Uterus (tissue), 4 donors: ENCODE measurements around the gene PPP1R2. TPM values are rescaled to one million over a fixed set of nuclear protein-coding genes. Genes with fewer than 3 reads are reported as not detected.
A peak's percentile ranks its signal among the peaks of the same experiment; 100 is the strongest.

Source experiments
- DNase-seq, 2 donors: peaks; one replicate each; pipeline ENCODE4 v3.0.0-alpha.2; 2019 to 2020
- H3K27ac ChIP-seq, 2 donors: fragments of 200-600 bp; sonication (generic); 1 replicate in 1 of 2; 2 replicates in 1 of 2; pipeline ENCODE4 v1.5.1; 2016 to 2018
- H3K27me3 ChIP-seq, 2 donors: fragments of 200-600 bp; sonication (generic); one replicate each; pipeline ENCODE4 v1.5.1; 2018 to 2019; ENCODE audit warnings: control low read depth in 1 of 2
- H3K36me3 ChIP-seq, 2 donors: fragments of 200-600 bp; sonication (generic); one replicate each; pipeline ENCODE4 v1.5.1; 2019; ENCODE audit warnings: control low read depth in 1 of 2
- H3K4me1 ChIP-seq, 2 donors: fragments of 200-600 bp; sonication (generic); one replicate each; pipeline ENCODE4 v1.5.1; 2018 to 2019; ENCODE audit warnings: control low read depth in 1 of 2
- H3K4me3 ChIP-seq, 2 donors: fragments of 200-600 bp; sonication (generic); 1 replicate in 1 of 2; 2 replicates in 1 of 2; pipeline ENCODE4 v1.5.1; 2018 to 2019; ENCODE audit warnings: mild to moderate bottlenecking in 1 of 2
- H3K9me3 ChIP-seq, 2 donors: fragments of 200-600 bp; sonication (generic); one replicate each; pipeline ENCODE4 v1.5.1; 2019; ENCODE audit warnings: control low read depth in 1 of 2
- CTCF ChIP-seq, 4 experiments: fragments of 200-600 bp in 2 of 4; fragments of 450-650 bp in 2 of 4; sonication (generic) in 2 of 4; IDR thresholded peaks; one replicate each; pipeline ENCODE4 v1.5.1; 2016 to 2019; ENCODE audit warnings: antibody characterized with exemption in 4 of 4, mild to moderate bottlenecking in 2 of 4, moderate library complexity in 1 of 4
- POLR2A ChIP-seq, 2 donors: fragments of 450-650 bp; IDR thresholded peaks; one replicate each; pipeline ENCODE4 v1.6.1; 2016; ENCODE audit warnings: antibody characterized with exemption in 2 of 2, mild to moderate bottlenecking in 1 of 2, moderate library complexity in 1 of 2
- intact Hi-C: fragments of 100-400 bp; cut with DNase I; formaldehyde crosslinking; loops from one replicate; pipeline ENCODE4 v1.15.1; 2023; ENCODE audit warnings: low total_unique reads
- total RNA-seq, 4 donors: library from RNA; depleted of rRNA in 3 of 4; stranded (reverse); fragments of >200 nt in 3 of 4; gene quantifications; one replicate each; pipeline versions ENCODE4 v1.1.0 to v1.2.4, GENCODE V29; 2014 to 2023
- donor health status: DM: yes; HTN: yes; CAD: no.

Gene PPP1R2
- total RNA-seq, 4 donors from 2014 or later = 48.2 to 248 (median 106) TPM

- no peak for DNase-seq
- H3K27me3 ChIP-seq = no peaks in the 10 kb centered on the region
- H3K4me1 ChIP-seq = no peaks in the 10 kb centered on the region
- no peaks in the 10 kb centered on the region for H3K9me3 ChIP-seq
- intact Hi-C loops = no loop called here
- TF ChIP-seq CTCF (IDR thresholded peaks at IDR 0.05) (no peak), POLR2A (IDR thresholded peaks at IDR 0.05) (no peak)
- H3K27ac ChIP-seq = no peak overlapping the region
- no peak overlapping the region for H3K4me3 ChIP-seq
- H3K36me3 ChIP-seq = no peaks in the 10 kb centered on the region
These were observed 44.3 kb upstream of the PPP1R2 start for GRCh38 chr3:195587406-195587805.

- TF ChIP-seq POLR2A (IDR thresholded peaks at IDR 0.05) = no peak
- no peak for TF ChIP-seq CTCF (IDR thresholded peaks at IDR 0.05)
- no peaks in the 10 kb centered on the region for H3K9me3 ChIP-seq
- H3K4me1 ChIP-seq = no peaks in the 10 kb centered on the region
- peak overlapping the region; percentile 68 to 71 for H3K27ac ChIP-seq
- DNase-seq = no peak
- no peaks in the 10 kb centered on the region for H3K27me3 ChIP-seq
- no peaks in the 10 kb centered on the region for H3K36me3 ChIP-seq
- intact Hi-C loops = no loop called here
- peak overlapping the region in 1 of 2 donors; percentile 26 for H3K4me3 ChIP-seq
These were observed 41.4 kb upstream of the PPP1R2 start for GRCh38 chr3:195584543-195584870.

GRCh38 chr3:195583831-195584542, 40.9 kb upstream of the PPP1R2 start, which contains the start of gene APOD:
TSS of gene APOD (minus strand) at chr3:195583940. CDS start at chr3:195579461, 4,479 bp downstream.
- intact Hi-C loops = no loop called here
- TF ChIP-seq CTCF (IDR thresholded peaks at IDR 0.05) = no peak
- Histone ChIP-seq H3K4me3 (peak within 1 kb of the TSS in 1 of 2 donors; percentile 26), H3K27me3 (no peaks in the 10 kb centered on the region), H3K27ac (peak within 1 kb of the TSS; percentile 68 to 71), H3K9me3 (no peaks in the 10 kb centered on the region), H3K4me1 (no peaks in the 10 kb centered on the region), H3K36me3 (no peaks in the 10 kb centered on the region)
- DNase-seq = peak; percentile 54 to 80

- Histone ChIP-seq H3K27ac (peak overlapping the region; percentile 19 to 51), H3K4me1 (no peaks in the 10 kb centered on the region), H3K9me3 (no peaks in the 10 kb centered on the region), H3K4me3 (peak overlapping the region in 1 of 2 donors; percentile 26), H3K27me3 (no peaks in the 10 kb centered on the region), H3K36me3 (no peaks in the 10 kb centered on the region)
- DNase-seq = no peak
- intact Hi-C loops = no loop called here
- no peak for TF ChIP-seq CTCF (IDR thresholded peaks at IDR 0.05)
- TF ChIP-seq POLR2A (IDR thresholded peaks at IDR 0.05) = no peak
These were observed 39.8 kb upstream of the PPP1R2 start for GRCh38 chr3:195582947-195583346.

- H3K9me3 ChIP-seq = no peaks in the 10 kb centered on the region
- intact Hi-C loops = no loop called here
- H3K27me3 ChIP-seq = no peaks in the 10 kb centered on the region
- DNase-seq = no peak
- no peaks in the 10 kb centered on the region for H3K4me1 ChIP-seq
- TF ChIP-seq CTCF (IDR thresholded peaks at IDR 0.05) (no peak), POLR2A (IDR thresholded peaks at IDR 0.05) (no peak)
- H3K36me3 ChIP-seq = no peaks in the 10 kb centered on the region
- peak overlapping the region; percentile 12 to 15 for H3K27ac ChIP-seq
- H3K4me3 ChIP-seq = peak overlapping the region in 1 of 2 donors; percentile 26
These were observed 37.8 kb upstream of the PPP1R2 start for GRCh38 chr3:195580744-195581443.
